ENCODE results near the gene ITGB1BP1.

DNA sequence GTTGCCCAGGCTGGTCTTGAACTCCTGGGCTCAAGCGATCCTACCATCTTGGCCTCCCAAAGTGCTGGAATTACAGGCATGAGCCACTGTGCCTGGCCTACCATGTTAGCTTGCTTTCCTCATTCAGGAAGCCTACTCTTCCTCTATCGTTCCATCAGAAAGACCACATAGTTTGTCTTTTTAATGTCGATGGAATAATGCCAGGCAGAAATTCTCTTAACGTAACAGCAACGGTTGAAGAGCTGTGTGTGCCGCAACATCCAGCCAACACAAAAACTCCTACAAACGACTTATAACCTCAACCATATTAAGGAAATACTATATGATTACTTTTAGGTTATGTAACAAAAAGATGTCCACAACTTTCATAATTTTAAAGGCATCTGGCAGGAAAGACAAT, 10.5 kb downstream of the ITGB1BP1 start:
- TF ChIP-seq SP1 (IDR thresholded peaks at IDR 0.05) (no peak), NFRKB (IDR thresholded peaks at IDR 0.05) (no peak), BHLHE40 (IDR thresholded peaks at IDR 0.05; ENCODE audit: borderline replicate concordance) (no peak), SUZ12 (IDR thresholded peaks at IDR 0.05) (no peak), ZNF384 (IDR thresholded peaks at IDR 0.05) (no peak), LEF1 (IDR thresholded peaks at IDR 0.05; ENCODE audit: borderline replicate concordance) (no peak), FOXK2 (IDR thresholded peaks at IDR 0.05) (no peak), FOXM1 (IDR thresholded peaks at IDR 0.05; ENCODE audit: borderline replicate concordance) (no peak), PKNOX1 (IDR thresholded peaks at IDR 0.05) (no peak), ELF4 (IDR thresholded peaks at IDR 0.05) (no peak), FOXA1 (IDR thresholded peaks at IDR 0.05) (no peak), L3MBTL2 (conservative IDR thresholded peaks at IDR 0.05) (no peak)

Data from HEK293T (cell line).